Fibroblast of skin of right quadriceps (primary cell): Measurements from ENCODE around the gene TRAPPC13.
"Not testable (repeated sequence)": the region's sequence is repeated elsewhere in the genome, so short reads cannot be mapped to it uniquely, and the experiment has no call there.

ENCODE experiments used
- DNase-seq: peaks from one replicate; pipeline ENCODE4 v3.0.0-alpha.2; 2013

The TRAPPC13 gene, protein sequence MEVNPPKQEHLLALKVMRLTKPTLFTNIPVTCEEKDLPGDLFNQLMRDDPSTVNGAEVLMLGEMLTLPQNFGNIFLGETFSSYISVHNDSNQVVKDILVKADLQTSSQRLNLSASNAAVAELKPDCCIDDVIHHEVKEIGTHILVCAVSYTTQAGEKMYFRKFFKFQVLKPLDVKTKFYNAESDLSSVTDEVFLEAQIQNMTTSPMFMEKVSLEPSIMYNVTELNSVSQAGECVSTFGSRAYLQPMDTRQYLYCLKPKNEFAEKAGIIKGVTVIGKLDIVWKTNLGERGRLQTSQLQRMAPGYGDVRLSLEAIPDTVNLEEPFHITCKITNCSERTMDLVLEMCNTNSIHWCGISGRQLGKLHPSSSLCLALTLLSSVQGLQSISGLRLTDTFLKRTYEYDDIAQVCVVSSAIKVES

DNA sequence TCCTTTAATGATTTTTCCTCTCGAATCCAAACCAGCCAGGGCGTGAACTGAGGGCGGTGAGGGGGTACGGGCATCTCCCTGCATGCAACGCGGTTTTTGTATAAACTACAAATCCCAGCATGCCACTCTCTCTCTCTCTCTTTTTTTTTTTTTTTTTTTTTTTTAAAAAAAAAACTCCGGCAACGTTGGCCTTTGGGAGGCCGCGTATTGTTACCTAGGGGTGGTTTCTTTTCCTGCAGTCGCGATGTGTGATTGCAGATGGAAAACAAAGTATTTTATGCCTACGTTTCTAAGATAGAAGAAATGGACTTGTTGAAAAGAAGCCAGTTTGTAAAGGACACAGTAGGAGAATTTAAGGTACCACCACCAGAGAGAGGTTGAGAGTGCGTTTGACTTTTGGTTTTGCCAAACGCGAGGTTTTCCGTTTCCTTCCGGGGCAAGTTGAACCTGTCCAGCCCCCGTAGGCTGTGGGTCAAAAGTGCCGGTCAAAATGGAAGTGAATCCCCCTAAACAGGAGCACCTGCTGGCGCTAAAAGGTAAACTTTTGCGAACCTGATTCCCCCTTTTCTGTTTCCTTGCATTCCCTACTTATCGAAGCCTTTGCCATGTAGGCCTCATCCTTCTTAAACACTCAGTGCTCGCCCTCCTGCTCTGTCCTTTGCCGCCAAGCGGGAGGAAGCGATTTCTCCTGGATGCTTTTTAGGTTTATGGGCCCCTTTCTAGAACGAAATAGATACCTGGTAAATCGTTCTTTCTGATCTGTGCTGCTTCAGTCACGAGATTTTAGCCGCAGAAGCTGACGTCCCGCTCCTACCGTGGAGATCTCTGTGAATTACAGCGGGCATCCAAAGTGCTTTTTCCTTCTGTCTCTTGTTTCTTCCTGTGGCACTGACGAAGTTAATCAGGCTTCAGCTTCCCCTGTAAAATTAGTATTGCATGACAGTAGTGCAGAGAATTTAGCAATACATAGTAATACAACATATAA lies at the start of gene TRAPPC13, which contains the start of gene SHLD3:
TRAPPC13 (plus strand) TSS at position 457 of the 985 bp plus-strand sequence; CDS start at position 491, 34 bp downstream.
SHLD3 (plus strand) TSS at position 457 of the 985 bp plus-strand sequence. CDS start 4,561 bp downstream, outside the sequence.
- DNase-seq = peak; percentile 88

GRCh38 chr5:65577141-65577540 lies 47.7 kb upstream of the TRAPPC13 start:
- DNase-seq = no peak

GRCh38 chr5:65588694-65589093 lies 36.1 kb upstream of the TRAPPC13 start:
- DNase-seq = no peak

DNA sequence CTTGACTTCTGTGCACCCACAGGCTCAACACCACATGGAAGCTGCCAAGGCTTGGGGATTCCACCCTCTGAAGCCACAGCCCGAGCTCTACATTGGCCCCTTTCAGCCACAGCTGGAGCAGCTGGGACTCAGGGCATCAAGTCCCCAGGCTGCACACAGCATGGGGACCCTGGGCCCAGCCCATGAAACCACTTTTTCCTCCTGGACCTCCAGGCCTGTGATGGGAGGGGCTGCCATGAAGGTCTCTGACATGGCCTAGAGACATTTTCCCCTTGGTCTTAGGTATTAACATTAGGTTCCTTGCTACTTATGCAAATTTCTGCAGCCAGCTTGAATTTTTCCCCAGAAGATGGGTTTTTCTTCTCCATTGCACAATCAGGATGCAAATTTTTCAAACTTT lies 23.1 kb upstream of the TRAPPC13 start:
- not testable (repeated sequence) for DNase-seq

- no peak for DNase-seq
Measured at GRCh38 chr5:65611524-65611923, 13.3 kb upstream of the TRAPPC13 start.

DNA sequence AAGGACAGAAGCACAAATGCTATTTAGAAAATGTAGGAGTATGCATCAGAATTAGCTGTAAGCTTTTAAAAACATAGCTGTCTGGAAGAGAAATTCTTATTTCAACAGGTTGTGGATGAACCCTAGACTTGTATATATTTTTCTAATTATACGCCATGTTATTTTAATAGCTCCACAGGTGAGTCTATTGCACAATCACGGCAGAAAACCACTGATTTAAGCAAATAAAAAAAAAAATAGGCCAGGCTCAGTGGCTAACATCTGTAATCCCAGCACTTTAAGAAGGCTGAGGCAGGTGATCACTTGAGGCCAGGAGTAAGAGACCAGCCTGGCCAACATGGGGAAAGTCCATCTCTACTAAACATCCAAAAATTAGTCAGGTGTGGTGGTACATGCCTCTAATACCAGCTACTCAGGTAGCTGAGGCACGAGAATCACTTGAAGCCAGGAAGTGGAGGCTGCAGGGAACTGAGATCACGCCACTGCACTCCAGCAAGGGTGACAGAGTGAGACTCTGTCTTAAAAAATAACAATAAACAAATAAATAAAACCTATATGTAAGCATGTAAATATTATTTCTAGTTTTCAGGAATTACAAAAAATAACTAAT lies 12.4 kb upstream of the TRAPPC13 start:
- DNase-seq = no peak

GRCh38 chr5:65620021-65620420 lies 4.8 kb upstream of the TRAPPC13 start:
- no peak for DNase-seq

GRCh38 chr5:65621961-65622360 lies 2.9 kb upstream of the TRAPPC13 start:
- not testable (repeated sequence) for DNase-seq

DNA sequence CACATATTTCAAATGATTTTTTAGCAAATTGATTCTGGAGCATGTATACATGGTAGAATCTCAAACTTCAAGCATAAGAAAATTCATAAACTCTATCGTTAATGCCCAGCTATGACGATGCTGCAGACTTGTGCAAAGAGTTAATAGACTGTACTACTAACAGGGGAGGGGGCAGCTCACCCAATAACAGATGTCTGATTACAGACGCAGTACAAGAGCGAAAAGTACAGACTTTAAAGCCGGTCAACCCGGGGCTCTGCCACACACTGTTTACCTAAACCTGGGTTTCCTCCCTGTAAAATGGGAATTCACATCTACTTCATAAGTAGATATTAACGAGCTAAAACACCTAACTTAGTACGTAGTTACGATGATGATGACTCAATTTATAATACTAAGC lies 1.3 kb upstream of the TRAPPC13 start:
- DNase-seq = no peak

DNA sequence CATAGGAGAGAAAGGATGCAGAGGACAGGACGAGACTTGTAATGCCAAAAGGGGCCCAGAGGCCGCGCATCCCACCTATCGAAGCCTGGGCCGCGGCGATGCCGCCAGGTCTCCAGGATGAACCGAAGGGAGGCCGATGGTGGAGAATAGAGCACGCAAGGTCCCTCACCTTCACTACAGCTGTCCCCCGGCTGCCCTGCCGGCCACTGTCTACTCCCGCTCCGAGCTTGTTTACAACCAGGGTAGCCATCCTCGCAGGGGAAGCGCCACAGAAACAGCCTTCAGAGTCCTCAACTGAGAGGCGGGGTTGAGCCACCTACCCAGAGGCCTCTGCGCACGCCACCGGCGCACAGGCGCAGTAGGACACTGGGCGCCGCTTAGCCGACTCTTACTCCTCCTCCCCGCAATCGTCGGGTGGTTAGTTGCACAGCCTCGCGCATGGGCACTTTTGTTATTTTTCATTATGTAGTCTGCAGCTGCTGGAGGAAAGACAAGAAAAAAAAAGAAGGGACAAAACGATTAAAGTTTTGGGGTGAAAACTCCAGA lies 729 bp upstream of the TRAPPC13 start, which contains the start of gene TRIM23:
TRIM23 (minus strand) TSS at position 309 of the 546 bp plus-strand sequence; CDS start at position 250, 59 bp downstream.
- DNase-seq = peak; percentile 92

GRCh38 chr5:65625743-65626142 lies 916 bp downstream of the TRAPPC13 start:
- no peak for DNase-seq

GRCh38 chr5:65630981-65631380 lies 6.2 kb downstream of the TRAPPC13 start:
- no peak for DNase-seq

- no peak for DNase-seq
Measured at GRCh38 chr5:65640240-65640639, 15.4 kb downstream of the TRAPPC13 start.

- no peak for DNase-seq
Measured at GRCh38 chr5:65646938-65647337, 22.1 kb downstream of the TRAPPC13 start.

- DNase-seq = no peak
Measured at GRCh38 chr5:65647941-65648340, 23.1 kb downstream of the TRAPPC13 start.

GRCh38 chr5:65651144-65651543 lies 26.3 kb downstream of the TRAPPC13 start:
- no peak for DNase-seq

DNA sequence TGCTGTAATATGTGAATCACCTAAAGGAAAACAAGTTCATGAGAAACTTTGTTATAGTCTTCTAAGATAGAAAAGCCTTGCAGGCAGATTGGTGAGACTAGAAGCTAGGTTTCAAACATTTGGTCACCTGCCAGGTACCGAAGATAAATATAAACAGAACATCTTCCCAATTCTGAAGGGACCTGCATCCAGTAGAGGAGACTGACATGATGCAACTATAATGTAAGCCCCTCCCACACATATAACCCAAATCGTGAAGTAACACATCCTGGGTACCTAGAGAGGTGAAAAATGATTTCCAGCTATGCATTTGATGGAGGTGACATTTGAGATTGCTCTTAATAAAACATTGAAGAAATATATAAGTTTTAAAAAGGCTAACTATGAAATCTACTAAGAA lies 29.9 kb downstream of the TRAPPC13 start:
- no peak for DNase-seq

- DNase-seq = peak; percentile 22
Measured at GRCh38 chr5:65663804-65664521, 39.1 kb downstream of the TRAPPC13 start.

GRCh38 chr5:65668696-65669095 lies 43.9 kb downstream of the TRAPPC13 start:
- DNase-seq = no peak

DNA sequence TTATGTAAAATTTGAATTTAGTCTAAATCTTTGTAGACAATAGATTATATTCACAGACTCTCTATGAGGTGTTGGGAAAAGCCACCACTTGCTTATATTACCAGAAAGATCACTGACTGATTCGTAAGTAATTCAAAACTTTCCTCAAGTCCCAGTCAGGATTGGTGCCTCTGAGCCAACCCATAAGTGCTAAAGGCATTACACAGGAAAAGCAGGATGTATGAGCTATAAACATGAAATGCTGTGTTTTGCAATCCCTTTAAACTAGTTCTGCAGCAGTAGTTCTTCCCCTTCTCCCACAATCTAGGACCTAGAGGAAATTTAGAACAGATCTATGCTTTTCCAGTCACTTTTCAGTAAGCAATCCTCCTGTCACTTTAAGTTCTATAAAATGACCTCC lies 48.0 kb downstream of the TRAPPC13 start:
- DNase-seq = peak; percentile 62

DNA sequence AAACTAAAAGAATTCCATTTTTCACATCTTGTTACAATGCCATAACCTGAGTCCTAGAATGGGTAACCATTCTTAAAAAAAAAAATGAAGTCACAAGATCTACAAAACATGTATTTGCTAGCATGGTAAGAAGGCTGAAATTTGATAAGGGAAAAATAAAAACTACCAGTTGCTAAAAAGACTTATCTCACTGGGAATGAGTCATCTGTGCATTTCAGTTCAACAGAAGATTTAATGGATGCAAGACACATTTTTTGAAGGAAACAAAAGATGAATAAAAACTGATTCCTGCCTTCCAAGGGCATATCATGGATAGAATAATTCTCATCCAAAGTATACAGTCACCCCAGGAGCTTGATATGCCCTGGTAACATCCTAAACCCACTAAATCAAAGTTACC lies 49.9 kb downstream of the TRAPPC13 start:
- DNase-seq = peak; percentile 3

DNA sequence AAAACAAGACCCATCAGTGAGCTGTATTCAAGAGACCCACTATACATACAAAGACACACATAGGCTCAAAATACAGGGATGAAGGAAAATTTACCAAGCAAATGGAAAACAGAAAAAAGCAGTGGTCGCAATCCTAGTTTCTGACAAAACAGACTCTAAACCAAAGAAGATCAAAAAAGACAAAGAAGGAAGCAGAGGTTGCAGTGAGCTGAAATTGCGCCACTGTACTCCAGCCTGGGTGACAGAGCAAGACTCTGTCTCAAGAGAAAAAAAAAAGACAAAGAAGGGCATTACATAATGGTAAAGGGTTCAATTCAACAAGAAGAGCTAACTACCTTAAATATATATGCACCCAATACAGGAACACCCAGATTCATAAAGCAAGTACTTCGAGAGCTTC lies 51.2 kb downstream of the TRAPPC13 start:
- not testable (repeated sequence) for DNase-seq
